CD4-positive, alpha-beta T cell treated with Interferon alpha-2 for 1 hour (primary cell): ENCODE results near the gene SOX9.
"Not testable (repeated sequence)": the region's sequence is repeated elsewhere in the genome, so short reads cannot be mapped to it uniquely, and the experiment has no call there.

Source experiments
- DNase-seq, 2 donors: peaks; one replicate each; pipeline ENCODE4 v3.0.0-alpha.2; 2020 to 2022

Gene SOX9

DNA sequence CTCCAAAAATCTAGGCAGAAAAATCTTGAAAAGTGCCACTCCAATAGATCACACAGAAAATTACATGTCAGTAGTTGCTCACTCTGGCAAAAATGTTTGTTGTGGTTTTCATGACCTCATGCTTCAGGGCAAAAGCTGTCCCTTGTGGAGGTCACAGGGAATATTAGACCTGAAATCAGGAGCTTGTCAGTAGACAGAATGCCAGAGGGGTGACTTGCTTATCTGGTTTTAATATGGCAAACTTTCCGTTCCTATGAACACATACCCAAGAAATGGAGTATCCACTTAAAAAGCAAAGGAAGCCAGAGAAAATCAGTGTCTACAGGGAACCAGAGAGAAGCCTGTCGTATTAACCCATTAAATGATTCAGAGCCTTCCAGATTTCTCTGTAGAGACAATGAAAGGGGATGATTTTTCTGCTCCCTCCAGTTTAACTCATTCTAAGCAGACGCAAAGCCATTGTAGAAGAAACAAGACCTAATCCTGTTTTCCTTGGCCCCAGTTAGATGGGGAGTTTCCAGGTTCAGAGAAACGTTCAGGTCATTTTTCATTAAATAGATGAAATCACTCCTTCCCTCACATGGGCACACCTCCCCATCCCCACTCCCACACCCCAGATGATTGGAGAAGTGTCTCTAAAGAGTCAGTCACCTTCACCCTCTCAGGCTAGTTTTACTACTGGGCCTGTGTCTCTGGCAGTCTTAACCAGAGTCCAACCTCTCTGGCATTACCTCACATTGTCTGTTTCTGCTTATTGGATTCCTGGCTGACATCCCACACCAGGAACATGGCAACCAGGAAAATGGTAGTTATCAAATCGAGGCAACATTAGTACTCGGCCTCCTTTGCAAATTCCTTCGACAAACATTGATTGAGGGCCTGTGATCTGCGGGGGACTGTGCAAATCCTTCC is 6.0 kb downstream of the SOX9 start:
- no peak for DNase-seq

DNA sequence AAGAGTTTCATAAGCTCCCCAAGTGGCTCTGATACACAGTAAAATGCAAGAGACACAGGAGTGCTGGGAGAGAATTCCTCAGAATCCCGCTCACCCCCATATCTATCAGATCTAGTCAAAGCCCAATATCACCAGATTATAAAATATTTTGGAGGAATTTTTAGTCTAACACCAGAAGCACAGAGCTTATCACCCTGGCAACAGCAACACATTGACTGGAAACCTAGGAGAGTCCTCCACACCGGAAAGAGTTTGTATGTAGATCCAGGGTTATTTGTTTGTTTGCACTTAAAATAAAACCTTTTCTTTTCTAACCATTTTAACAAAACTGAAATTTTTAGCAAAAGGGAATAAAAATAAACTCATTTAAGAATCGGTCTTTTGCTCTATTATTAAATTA is 7.2 kb downstream of the SOX9 start:
- DNase-seq: no peak

DNA sequence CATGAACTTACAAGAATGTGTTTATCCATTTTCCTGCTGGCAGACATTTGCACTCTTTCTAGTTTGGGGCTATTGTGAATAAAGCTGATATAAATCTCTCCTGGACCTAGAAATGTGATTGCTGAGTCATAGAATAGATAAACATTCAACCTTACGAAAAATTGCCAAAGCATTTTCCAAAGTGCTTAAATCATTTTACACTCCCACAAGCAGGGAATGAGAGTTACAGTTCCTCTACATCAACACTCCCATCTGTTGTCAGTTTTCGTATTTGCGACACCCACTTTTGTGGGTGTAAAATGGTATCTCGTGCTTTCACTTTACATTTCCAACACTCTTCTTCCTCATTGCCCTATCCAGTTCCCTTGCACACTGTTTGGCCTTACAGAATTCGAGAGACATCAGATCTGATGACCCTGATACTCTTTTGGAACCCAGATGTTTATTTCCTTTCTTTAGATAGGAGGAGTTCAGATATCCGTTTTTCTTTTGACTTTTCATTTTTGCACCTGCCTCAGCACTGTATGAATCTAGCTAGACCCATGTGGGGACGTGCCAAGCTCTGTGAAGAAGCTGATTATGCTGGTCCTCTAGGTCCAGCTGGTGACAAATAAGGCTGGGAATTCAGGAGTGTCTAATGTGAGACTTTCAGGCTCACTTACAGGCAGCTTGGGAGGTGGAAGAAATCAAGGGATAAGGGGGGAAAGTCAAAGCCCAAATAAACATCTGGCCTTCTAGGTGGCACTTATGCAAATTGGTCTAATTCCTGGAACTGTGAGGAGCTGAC is 14.0 kb downstream of the SOX9 start:
- DNase-seq: no peak

DNA sequence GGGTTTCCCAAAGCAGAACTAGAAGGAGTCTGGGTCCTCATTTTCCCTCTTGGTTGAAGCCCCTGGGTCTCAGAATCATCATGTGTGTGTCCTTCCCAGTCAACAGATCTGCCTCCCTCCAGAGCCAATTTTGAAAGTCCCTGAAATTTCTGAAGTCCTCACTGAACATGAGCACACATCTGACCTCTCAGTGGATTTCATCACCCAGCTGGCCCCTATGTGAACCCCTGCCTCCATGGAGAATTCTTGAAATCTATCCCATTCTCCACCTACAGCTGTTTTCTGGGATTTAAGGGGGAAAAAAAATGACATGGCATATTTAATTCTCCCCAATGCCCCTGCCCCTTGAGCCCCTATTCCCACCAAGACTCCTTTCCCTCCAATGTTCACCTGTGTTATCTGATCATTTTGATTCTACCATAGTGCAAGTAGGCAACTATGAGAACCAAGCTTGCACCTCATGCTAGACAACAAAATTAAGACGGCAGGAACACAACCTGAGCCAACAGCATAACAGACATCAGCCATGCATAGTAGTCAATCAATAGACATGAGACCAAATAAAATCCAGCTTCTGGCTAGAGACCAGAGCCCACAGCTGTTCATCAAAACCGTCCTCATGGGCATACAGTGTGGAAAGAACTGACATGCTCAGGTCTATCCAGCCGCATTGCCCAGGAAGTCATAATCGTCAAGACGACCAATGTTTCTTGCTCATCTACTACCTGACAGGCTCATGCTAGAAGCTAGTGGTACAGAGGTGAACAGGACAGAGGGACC is 14.9 kb downstream of the SOX9 start:
- no peak for DNase-seq

DNA sequence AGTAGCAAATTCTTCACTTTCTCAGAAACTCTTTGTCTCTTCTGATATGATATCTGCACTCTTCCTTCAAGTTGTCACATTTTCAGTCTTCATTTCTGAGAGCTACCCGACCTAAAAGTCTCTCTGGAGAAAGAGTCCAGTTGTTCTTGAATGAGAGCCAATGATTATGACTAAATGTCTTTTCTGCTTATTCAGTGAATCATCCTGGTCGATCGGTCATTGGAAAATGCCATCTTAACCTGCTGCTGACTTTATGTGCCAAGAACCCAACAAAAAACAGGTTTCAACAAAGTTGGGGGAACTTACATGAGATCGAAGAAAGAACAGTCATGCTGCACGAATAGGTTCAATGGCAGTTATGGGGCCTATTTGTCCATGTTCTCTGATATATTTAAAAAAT is 15.9 kb downstream of the SOX9 start:
- DNase-seq: no peak

DNA sequence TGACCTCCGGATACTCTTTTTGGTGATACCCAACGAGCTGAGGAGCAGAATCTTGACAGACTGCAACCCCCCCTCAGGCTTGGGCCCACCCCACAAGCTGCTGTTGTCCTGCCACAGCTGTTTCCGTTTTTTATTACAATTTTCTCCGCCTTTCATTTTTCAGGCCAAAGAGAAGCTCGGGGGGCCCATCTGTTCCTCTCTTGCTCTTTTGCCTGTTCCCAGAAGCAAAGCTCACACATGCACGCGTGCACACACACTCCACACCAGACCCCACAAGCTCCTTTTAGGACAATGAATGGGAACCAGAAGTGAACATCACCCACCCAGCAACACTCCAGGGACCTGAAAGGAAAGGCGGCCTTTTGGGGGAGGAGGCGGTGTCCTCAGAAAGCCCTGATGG is 16.3 kb downstream of the SOX9 start:
- no peak for DNase-seq

DNA sequence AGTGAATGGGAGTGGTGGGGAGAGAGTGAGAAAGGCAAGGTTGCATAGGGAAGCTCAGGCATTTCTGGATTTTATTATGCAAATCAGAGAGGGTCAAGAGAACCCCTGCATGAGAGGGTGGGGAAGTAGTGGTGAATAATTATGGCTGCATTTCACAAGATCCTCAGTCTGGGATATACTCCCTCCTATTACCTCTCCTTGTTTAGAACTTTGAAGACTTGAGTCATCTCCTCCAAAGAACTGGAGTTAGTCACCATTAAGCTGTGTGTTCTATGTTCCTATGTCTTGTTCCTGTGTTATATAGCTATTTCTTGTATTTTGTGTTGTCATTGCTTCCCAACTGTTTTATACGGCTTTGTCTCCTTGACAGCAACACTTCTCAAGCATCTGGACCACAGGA is 18.4 kb downstream of the SOX9 start:
- no peak for DNase-seq

DNA sequence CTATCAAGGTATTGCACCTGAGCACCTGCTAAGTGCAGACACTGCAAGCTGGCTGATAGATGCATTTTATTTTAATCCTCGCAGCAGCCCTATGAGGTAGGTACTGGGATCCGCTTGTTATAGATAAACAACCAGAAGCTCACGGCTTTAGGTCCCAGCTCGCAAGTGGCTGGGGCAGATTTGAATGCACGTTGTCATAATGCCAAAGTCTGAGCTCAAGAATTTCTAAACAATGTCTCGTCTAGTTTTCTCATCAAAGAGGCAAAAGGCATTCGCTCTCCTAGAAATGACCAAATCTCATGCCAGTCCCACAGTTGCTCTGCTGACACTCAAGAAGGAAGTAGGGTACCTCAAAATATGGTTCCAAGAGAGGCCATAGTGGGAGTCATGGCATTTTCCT is 20.5 kb downstream of the SOX9 start:
- DNase-seq: no peak

DNA sequence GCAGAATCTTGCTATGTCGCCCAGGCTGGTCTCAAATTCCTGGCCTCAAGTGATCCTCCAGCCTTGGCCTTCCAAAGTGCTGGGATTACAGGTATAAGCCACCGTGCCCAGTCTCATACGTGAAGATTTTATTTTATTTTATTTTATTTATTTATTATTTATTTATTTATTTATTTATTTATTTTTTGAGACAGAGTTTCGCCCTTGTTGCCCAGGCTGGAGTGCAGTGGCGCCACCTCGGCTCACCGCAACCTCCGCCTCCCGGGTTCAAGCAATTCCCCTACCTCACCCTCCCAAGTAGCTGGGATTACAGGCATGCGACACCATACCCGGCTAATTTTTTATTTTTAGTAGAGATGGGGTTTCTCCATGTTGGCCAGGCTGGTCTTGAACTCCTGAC is 21.3 kb downstream of the SOX9 start:
- not testable (repeated sequence) for DNase-seq

DNA sequence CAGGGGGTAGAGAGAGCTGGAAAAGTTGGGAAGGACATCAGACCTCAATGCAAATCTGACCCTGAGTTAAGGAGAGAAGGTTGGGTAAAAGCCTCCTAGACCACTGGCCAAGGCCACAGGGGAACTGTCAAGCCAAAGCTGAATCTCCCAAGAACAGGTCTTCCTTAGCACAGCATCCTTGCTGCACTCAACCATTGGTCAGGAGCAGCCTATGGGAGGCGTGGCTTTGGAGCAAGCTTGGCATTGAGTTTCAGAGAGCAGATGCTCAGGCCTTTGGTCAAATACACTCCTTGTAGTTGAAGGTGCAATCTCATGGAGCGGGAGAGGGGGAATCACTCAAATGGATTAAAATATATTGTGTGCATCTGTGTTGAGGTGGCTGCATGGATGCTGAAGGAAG is 21.8 kb downstream of the SOX9 start:
- DNase-seq: no peak

DNA sequence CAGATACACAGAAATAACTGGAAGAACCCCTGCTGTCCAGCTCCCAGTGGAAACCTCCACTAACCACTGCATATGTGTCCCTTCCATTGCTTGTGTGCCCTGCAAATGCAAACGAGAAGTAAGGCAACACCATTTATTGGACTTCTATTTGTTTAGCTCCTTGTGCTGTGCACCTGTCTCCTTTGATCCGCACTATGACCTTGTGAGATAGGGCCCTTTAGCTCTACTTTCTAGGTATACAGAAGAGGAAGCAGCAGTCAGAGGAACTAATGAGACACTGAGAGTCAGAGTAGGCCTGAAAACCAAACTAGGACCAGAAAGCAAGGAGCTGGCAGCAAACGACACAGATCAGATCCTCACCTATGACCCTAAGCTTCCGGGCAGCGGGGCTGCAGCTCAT is 22.4 kb downstream of the SOX9 start:
- no peak for DNase-seq

DNA sequence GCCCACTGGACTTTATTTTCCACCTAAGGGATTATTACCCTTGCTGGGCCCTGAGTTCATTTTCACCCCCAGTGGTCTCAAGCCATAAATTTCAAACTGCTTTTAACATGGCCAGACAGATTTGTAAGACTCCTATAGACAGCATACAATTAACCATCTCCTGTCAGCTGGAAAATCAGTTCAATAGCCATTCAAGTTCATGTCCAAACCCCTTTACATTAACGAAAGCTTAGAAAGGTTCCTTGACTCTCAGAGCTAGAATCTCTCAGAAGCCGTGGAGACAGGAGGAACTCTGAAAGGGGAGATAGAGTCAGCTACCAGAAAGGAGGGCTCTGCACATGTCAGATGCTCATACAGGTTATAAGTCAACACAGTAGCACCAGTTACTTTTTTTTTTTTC is 23.3 kb downstream of the SOX9 start:
- no peak for DNase-seq

DNA sequence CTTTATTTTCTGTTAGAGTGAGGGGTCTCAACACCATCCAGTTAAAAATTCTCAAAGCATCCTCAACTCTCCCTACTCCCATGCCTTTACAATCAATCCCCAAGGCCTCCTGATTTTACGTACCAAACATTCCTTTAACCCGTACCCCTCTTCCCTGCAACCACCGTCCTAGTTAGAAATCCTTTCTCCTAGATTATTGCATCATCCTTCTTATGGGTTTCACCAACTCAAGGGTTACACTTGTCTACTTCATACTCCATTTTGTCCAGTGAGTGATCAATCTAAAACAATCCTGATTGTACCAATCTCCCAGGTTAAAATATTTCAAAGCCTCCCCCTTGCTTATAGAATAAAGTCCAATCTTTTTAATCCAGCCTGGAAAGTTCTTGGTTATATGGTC is 24.7 kb downstream of the SOX9 start:
- DNase-seq: no peak

DNA sequence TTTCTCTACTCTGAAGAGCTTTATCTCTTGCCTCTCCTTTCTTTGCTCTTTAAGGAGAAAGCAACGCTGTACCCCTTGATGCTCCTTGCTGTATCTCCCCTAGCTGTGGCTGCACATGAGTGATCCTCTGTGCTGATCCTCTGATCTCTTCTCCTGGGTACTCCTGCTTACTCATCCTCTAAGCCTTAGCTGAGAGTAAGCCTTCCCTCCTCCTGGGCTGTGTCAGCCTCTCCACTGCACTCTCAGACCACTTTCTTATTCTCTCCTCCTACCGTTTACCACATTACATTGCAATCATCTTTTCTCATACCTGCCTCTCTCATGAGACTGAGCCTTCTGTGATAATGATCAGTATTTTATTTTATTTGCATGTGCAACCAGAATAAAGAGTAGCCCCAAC is 25.1 kb downstream of the SOX9 start:
- DNase-seq: no peak

DNA sequence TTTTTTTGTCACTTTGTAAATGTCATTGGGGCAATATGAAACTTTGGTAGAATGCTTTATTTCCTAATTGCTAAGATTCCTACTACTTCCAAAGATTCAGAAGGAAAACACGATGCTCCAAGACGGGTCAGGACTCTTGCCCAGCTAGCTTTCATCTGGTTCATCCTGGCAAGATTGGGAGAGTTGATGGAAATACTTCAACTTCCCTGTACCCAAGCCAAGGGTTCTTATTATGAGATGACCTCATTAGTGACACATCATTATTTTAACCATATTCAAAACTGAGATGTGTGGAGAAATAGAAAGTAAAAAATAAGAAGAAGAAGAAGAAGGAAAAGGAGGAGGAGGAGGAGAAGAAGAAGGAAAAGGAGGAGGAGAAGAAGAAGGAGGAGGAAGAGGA is 25.6 kb downstream of the SOX9 start:
- DNase-seq: no peak

DNA sequence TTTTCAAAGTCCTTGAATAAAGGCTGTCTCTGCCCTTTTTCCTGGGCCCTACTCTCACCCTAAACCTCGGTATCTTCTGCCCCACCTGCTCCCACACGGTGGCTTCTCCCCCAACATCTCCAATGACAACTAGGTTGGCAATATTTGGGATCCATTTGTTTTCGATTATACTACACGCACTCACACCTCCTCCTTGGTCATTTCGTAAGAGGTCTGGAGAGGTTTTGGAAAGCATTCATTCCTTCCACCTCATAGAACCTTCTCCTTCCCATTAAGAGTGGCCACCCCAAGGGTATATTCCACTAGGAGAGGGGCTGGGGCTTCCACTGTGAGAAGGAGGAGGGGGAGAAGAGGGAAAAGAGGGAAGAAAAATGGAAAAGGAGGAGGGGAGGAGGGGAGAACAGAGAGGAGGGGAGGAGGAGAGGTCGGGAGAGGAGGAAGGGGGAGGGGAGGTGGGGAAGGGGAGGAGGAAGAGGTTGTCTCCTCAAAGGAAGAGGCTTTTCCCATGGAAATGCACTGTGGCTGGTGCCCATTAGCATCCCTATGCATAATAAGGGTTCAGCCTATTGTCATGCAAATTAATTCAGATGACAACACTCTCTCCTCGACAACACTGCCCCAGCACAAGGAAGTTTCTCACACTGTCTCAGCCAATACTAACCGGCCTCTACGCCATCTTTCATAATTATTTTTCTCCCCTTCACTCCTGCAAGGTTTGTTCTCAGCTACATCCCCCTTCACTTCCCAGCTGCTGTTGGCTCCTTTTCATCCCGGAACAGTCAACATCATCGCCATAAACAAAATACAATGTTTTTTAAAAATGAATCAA is 30.0 kb downstream of the SOX9 start:
- DNase-seq: no peak

DNA sequence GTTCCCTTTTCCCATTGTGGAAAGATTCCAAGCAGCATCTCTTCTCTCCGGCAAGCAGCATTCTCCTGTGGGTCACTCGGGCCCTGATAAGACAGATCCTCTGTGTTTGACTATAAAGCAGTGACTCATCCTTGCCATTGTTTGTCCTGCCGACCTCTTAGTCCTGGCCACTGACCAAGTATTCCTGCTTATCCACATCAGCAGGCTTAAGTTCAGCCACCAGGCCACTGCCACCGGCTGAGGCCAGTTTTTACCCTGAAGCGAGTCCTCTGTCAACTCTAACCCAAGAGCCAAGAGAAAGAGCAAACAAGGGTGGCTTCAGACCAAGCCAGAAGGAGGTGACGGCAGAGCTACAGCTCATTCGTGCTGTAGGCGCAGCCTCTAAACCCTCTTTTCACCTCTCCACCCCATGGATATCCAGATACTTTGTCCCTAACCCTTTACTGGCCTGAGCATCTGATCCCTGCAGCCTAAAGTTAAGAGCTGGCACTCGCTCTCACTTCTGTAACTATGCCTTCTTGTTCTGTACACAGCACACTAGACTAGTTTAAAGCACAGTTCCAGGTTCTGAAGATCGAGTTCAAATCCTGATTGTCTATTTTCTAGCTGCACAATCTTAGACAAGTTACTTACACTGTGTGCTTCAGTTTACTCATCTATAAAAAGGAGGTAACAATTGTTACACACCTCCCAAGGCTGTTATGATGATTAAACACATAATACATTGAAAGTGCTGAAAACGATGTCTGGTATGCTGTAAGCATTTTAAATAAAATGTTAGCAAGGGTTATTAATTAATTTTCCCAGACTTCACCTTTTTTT is 31.0 kb downstream of the SOX9 start:
- no peak for DNase-seq

DNA sequence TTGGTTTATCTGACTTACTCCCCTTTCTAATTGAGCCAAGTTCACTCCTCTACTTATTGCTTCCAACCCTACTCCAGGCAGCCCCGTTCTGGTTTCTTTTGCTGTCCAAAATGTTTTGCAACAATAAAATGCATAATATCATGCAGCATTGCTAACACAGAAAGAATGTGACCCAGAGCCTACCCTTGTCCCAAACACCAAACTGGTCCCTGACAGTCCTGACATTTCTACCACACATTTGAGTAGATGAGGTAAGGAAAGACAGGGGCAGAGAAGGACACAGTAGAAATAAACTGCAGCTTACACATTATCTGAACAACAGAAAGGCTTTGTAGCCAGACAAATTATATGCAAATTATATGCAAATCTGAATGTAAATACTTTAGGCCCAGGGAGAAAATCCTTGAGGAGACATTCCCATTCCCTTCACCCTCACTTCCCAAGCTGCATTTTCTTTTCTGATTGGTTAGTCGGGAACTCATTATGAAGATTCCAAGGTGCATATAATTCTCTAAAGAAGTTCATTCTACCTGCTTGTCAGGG is 31.6 kb downstream of the SOX9 start:
- no peak for DNase-seq

DNA sequence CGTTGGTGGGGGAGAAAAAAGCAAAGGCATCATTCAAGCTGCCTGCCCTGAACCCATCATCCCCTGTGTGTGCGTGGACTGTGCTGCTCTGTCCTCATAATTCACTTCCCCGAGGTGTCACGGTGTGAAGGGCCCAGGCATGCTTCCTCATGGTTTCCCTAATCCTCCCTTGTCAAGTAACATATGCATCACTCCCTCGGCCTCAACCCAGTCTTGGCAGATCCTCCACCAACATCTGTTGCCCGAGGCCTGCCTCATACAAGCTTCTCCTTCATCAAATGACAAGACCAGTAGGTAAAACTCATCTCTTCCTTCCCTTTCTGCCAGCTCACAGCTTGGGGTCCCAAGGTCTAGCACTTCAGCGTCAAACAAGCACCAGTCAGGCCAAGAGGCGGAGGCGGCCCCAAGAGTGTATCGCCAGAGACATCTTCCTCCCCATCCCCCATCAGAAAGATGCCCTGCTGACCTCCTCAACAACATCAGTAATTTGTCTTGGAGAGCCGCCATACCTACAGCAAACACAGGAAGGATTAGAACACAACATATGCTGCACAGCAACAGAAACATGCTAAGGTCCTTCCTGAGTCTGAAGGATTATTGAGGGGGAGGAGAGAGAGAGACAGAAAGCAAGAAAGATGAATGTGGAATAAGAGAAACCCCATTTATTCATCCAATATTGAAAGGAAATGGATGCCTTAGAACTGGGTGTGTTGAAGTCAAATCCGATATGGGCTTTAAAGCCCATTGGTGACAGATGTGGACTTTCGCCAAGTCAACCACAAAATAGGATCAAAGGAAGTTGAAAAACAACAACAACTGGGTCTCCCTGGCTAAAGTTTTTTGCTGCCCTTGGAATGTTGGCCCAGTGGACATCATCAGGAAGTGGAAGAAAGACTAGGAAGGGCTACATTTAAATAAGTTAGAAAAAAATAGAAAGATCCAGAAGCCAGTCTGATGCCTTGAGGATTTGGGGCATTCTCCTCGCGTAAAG is 38.4 kb downstream of the SOX9 start:
- no peak for DNase-seq

DNA sequence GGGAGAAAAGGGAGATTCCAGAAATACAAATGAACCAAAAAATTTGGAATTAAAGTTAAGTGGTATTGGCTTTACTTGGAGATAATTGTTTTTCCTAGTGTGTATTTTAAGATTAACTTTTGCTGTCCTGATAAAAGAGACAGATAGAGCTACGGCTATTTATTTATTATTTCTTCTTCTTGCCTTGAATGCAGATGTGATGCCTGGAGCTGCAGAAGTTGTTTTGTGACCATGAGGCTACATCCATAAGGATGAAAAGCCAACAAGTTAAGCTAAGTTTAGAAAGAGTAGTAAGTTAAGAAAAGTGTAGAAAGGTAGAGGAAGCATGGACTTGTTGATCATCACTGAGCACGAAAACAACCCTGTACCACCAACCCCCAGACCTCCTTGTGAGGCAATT is 41.7 kb downstream of the SOX9 start:
- DNase-seq: no peak
